ENCODE measurements around the gene NCKAP5. TPM values are rescaled to one million over a fixed set of nuclear protein-coding genes. Genes with fewer than 3 reads are reported as not detected.
"Not testable (repeated sequence)": the region's sequence is repeated elsewhere in the genome, so short reads cannot be mapped to it uniquely, and the experiment has no call there.

NCKAP5 gene
- polyA plus RNA-seq, 1 donor: 3.3 TPM

GRCh38 chr2:133522204-133522603 is 46.1 kb downstream of the NCKAP5 start:
- DNase-seq (ENCODE audit: low read depth): no peak

- DNase-seq (ENCODE audit: low read depth): no peak
Observed at GRCh38 chr2:133521146-133521745, 47.0 kb downstream of the NCKAP5 start.

GRCh38 chr2:133519677-133520076 is 48.6 kb downstream of the NCKAP5 start:
- DNase-seq (ENCODE audit: low read depth): not testable (repeated sequence)

- no peak for DNase-seq (ENCODE audit: low read depth)
Observed at GRCh38 chr2:133518700-133519344, 49.4 kb downstream of the NCKAP5 start.

- no peak for DNase-seq (ENCODE audit: low read depth)
Observed at GRCh38 chr2:133517876-133518275, 50.4 kb downstream of the NCKAP5 start.

- DNase-seq (ENCODE audit: low read depth): no peak
Observed at GRCh38 chr2:133516405-133517026, 51.7 kb downstream of the NCKAP5 start.

- DNase-seq (ENCODE audit: low read depth): no peak
Observed at GRCh38 chr2:133515271-133515670, 53.0 kb downstream of the NCKAP5 start.

- DNase-seq (ENCODE audit: low read depth): no peak
Observed at GRCh38 chr2:133513893-133514292, 54.4 kb downstream of the NCKAP5 start.

GRCh38 chr2:133512121-133512520 is 56.1 kb downstream of the NCKAP5 start:
- no peak for DNase-seq (ENCODE audit: low read depth)

- DNase-seq (ENCODE audit: low read depth): no peak
Observed at GRCh38 chr2:133511679-133512078, 56.6 kb downstream of the NCKAP5 start.

- DNase-seq (ENCODE audit: low read depth): no peak
Observed at GRCh38 chr2:133509777-133510176, 58.5 kb downstream of the NCKAP5 start.

- no peak for DNase-seq (ENCODE audit: low read depth)
Observed at GRCh38 chr2:133508546-133509165, 59.6 kb downstream of the NCKAP5 start.

- no peak for DNase-seq (ENCODE audit: low read depth)
Observed at GRCh38 chr2:133506996-133507395, 61.3 kb downstream of the NCKAP5 start.

GRCh38 chr2:133504566-133505505 is 63.4 kb downstream of the NCKAP5 start:
- DNase-seq (ENCODE audit: low read depth): no peak

GRCh38 chr2:133503927-133504326 is 64.3 kb downstream of the NCKAP5 start:
- no peak for DNase-seq (ENCODE audit: low read depth)

GRCh38 chr2:133503323-133503722 is 64.9 kb downstream of the NCKAP5 start:
- no peak for DNase-seq (ENCODE audit: low read depth)

- DNase-seq (ENCODE audit: low read depth): no peak
Observed at GRCh38 chr2:133502678-133503077, 65.6 kb downstream of the NCKAP5 start.

- no peak for DNase-seq (ENCODE audit: low read depth)
Observed at GRCh38 chr2:133500917-133501316, 67.3 kb downstream of the NCKAP5 start.

GRCh38 chr2:133498662-133499585 is 69.3 kb downstream of the NCKAP5 start:
- DNase-seq (ENCODE audit: low read depth): no peak

- DNase-seq (ENCODE audit: low read depth): no peak
Observed at GRCh38 chr2:133497951-133498565, 70.2 kb downstream of the NCKAP5 start.
